Endothelial cell of umbilical vein (primary cell): ENCODE results near the gene SMAD3.

Source experiments
- CTCF ChIP-seq, 2 donors: IDR thresholded peaks; 1 replicate in 1 of 2; 2 replicates in 1 of 2; pipeline ENCODE4 v1.5.1; 2011; ENCODE audit warnings: low read length in 2 of 2, mild to moderate bottlenecking in 2 of 2, moderate library complexity in 2 of 2, control low read depth in 1 of 2, inconsistent platforms in 1 of 2, low read depth in 1 of 2; ENCODE audit not compliant: insufficient read depth in 1 of 2; ENCODE audit errors: extremely low read depth in 1 of 2
- MAX ChIP-seq: IDR thresholded peaks from 2 replicates; pipeline ENCODE4 v1.6.1; 2011; ENCODE audit not compliant: insufficient read depth, insufficient read length
- POLR2A ChIP-seq: IDR thresholded peaks from 2 replicates; pipeline ENCODE4 v1.6.1; 2012; ENCODE audit warnings: low read depth, mild to moderate bottlenecking, control low read depth, low read length

GRCh38 chr15:67106764-67107013 is 41.3 kb downstream of the SMAD3 start:
- TF ChIP-seq MAX (no peak), POLR2A (no peak), CTCF (IDR thresholded peaks at IDR 0.05; ENCODE audit: extremely low read depth in 1 of 2, insufficient read depth in 1 of 2, low read depth in 1 of 2, low read length in 2 of 2) (no peak)
